ENCODE results near the gene GPR42. TPM values are rescaled to one million over a fixed set of nuclear protein-coding genes. Genes with fewer than 3 reads are reported as not detected.

The GPR42 gene
- total RNA-seq, 1 experiment from 2014 or later, result not detected

DNA sequence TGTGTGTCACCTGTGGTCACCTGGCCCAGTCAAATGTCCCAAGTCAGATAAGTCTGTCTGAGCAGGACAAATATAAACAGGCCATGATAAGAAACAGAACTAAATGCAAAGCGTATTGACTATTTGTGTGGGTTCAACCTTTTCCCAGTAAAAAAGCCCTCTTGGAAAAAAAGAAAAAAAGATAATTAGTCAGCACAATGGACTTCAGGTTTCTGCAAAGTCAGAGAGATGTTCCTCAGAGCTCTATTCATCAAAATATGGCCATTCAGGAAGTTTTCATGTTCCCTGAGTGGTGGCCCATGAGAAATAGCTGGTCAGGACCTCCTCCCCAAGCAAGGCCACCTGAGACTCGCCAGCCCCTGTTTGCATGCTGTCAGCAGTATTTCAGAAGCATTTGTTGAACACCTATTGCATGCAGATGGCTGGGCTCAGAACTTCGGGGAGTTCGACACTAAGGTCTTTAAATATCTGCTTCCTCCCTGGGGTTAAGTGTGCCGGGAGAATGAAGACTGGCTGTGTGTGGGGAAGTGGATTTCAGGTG is 9.9 kb upstream of the GPR42 start:
- intact Hi-C loops (cut with micrococcal nuclease), result no loop called here
- RAD21 ChIA-PET (ENCODE audit: low non-redundant PET in 1 of 2, low total read pairs in 2 of 2, uncharacterized antibody in 2 of 2, unreplicated experiment in 2 of 2), result no interaction called here
- Histone ChIP-seq H3K4me2 (ENCODE audit: low read length) (no peak overlapping the region), H3K36me3 (ENCODE audit: control insufficient read depth in 1 of 2, insufficient read depth in 2 of 2, low read length in 2 of 2) (no peaks in the 10 kb centered on the region), H3K4me3 (replicated peaks in 1 of 2; ENCODE audit: low read depth in 1 of 2, low read length in 2 of 2) (no peak overlapping the region), H3K9me3 (ENCODE audit: control insufficient read depth in 1 of 2, insufficient read depth in 1 of 2, low read depth in 1 of 2, low read length in 2 of 2) (no peaks in the 10 kb centered on the region), H3K27me3 (ENCODE audit: insufficient read depth, low read length) (peaks cover 4% of the 10 kb centered on the region; the same call in 1 of the 2 replicates), H3K9me2 (ENCODE audit: insufficient read depth) (no peaks in the 10 kb centered on the region), H3K9ac (ENCODE audit: low read length) (no peak overlapping the region), H3K27ac (ENCODE audit: low read depth, low read length) (no peak overlapping the region), H4K20me1 (ENCODE audit: insufficient read depth) (no peaks in the 10 kb centered on the region), H2AFZ (ENCODE audit: low read depth, low read length, poor library complexity, severe bottlenecking) (no peak overlapping the region), H3K4me1 (ENCODE audit: control insufficient read depth in 1 of 2, insufficient read depth in 2 of 2, low read length in 2 of 2) (no peaks in the 10 kb centered on the region), H3K79me2 (ENCODE audit: insufficient read depth, low read length) (no peaks in the 10 kb centered on the region)
- BruUV-seq (replicated peaks), result no TSS peak
- CTCF ChIA-PET, result no interaction called here
- ATAC-seq, result no peak
- POLR2A ChIA-PET, result no interaction called here
- TF ChIP-seq TCF7L2 (IDR thresholded peaks at IDR 0.05; ENCODE audit: borderline replicate concordance, extremely low read depth, insufficient read depth, insufficient read length), result no peak
- no peak for TF ChIP-seq EZH2 (IDR thresholded peaks at IDR 0.05)
- TF ChIP-seq ZNF274 (IDR thresholded peaks at IDR 0.05; ENCODE audit: low read depth, low read length), result no peak
- no peak for TF ChIP-seq EGR1 (IDR thresholded peaks at IDR 0.05; ENCODE audit: low read depth)
- no peak for TF ChIP-seq SIN3A (IDR thresholded peaks at IDR 0.05; ENCODE audit: low read depth)
- TF ChIP-seq, protein P1, sequence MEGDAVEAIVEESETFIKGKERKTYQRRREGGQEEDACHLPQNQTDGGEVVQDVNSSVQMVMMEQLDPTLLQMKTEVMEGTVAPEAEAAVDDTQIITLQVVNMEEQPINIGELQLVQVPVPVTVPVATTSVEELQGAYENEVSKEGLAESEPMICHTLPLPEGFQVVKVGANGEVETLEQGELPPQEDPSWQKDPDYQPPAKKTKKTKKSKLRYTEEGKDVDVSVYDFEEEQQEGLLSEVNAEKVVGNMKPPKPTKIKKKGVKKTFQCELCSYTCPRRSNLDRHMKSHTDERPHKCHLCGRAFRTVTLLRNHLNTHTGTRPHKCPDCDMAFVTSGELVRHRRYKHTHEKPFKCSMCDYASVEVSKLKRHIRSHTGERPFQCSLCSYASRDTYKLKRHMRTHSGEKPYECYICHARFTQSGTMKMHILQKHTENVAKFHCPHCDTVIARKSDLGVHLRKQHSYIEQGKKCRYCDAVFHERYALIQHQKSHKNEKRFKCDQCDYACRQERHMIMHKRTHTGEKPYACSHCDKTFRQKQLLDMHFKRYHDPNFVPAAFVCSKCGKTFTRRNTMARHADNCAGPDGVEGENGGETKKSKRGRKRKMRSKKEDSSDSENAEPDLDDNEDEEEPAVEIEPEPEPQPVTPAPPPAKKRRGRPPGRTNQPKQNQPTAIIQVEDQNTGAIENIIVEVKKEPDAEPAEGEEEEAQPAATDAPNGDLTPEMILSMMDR (IDR thresholded peaks at IDR 0.05 in 2 of 3, conservative IDR thresholded peaks at IDR 0.05 in 1 of 3; ENCODE audit: borderline replicate concordance in 1 of 3, insufficient read depth in 1 of 3, low read depth in 2 of 3, low read length in 2 of 3), result no peak
- TF ChIP-seq RAD21 (IDR thresholded peaks at IDR 0.05; ENCODE audit: low read depth), result no peak
- no peak for TF ChIP-seq FOSL1 (IDR thresholded peaks at IDR 0.05; ENCODE audit: low read depth)
- TF ChIP-seq EZH2phosphoT487 (IDR thresholded peaks at IDR 0.05; ENCODE audit: borderline replicate concordance), result no peak
- TF ChIP-seq SP1 (IDR thresholded peaks at IDR 0.05; ENCODE audit: low read depth), result no peak
- no peak for TF ChIP-seq CBX3 (IDR thresholded peaks at IDR 0.05; ENCODE audit: low read depth)
- TF ChIP-seq CEBPB (IDR thresholded peaks at IDR 0.05; ENCODE audit: low read depth), result no peak
- TF ChIP-seq, protein P2, sequence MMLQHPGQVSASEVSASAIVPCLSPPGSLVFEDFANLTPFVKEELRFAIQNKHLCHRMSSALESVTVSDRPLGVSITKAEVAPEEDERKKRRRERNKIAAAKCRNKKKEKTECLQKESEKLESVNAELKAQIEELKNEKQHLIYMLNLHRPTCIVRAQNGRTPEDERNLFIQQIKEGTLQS (IDR thresholded peaks at IDR 0.05), result no peak
- no peak for TF ChIP-seq POLR2A (IDR thresholded peaks at IDR 0.05; ENCODE audit: borderline replicate concordance, extremely low read depth, insufficient read depth, insufficient read length)
- TF ChIP-seq, protein P3, sequence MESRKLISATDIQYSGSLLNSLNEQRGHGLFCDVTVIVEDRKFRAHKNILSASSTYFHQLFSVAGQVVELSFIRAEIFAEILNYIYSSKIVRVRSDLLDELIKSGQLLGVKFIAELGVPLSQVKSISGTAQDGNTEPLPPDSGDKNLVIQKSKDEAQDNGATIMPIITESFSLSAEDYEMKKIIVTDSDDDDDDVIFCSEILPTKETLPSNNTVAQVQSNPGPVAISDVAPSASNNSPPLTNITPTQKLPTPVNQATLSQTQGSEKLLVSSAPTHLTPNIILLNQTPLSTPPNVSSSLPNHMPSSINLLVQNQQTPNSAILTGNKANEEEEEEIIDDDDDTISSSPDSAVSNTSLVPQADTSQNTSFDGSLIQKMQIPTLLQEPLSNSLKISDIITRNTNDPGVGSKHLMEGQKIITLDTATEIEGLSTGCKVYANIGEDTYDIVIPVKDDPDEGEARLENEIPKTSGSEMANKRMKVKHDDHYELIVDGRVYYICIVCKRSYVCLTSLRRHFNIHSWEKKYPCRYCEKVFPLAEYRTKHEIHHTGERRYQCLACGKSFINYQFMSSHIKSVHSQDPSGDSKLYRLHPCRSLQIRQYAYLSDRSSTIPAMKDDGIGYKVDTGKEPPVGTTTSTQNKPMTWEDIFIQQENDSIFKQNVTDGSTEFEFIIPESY (IDR thresholded peaks at IDR 0.05; ENCODE audit: extremely low read depth, insufficient replicate concordance, low read length), result no peak
- no peak for TF ChIP-seq REST (IDR thresholded peaks at IDR 0.05; ENCODE audit: low read depth)
- TF ChIP-seq ZFX (IDR thresholded peaks at IDR 0.05), result no peak
- TF ChIP-seq ELF1 (IDR thresholded peaks at IDR 0.05; ENCODE audit: borderline replicate concordance, low read depth), result no peak
- no peak for TF ChIP-seq JUND (IDR thresholded peaks at IDR 0.05)
- no peak for TF ChIP-seq POLR2AphosphoS5 (IDR thresholded peaks at IDR 0.05; ENCODE audit: low read depth, low read length)
- no peak for DNase-seq (ENCODE audit: low read depth, low spot score)
